DND-41 (cell line): ENCODE measurements around the gene TARBP2.

Source experiments
- EZH2 ChIP-seq: IDR thresholded peaks from 3 replicates; pipeline ENCODE4 v1.6.1; 2012; ENCODE audit warnings: borderline replicate concordance, low read depth, mild to moderate bottlenecking, moderate library complexity, low read length, inconsistent platforms; ENCODE audit not compliant: severe bottlenecking
- TF ChIP-seq, protein P1 (sequence below): IDR thresholded peaks from 2 replicates; pipeline ENCODE4 v1.5.1; 2012; ENCODE audit warnings: borderline replicate concordance, low read length, moderate library complexity, mild to moderate bottlenecking; ENCODE audit not compliant: poor library complexity, severe bottlenecking; ENCODE audit errors: extremely low read depth

DNA sequence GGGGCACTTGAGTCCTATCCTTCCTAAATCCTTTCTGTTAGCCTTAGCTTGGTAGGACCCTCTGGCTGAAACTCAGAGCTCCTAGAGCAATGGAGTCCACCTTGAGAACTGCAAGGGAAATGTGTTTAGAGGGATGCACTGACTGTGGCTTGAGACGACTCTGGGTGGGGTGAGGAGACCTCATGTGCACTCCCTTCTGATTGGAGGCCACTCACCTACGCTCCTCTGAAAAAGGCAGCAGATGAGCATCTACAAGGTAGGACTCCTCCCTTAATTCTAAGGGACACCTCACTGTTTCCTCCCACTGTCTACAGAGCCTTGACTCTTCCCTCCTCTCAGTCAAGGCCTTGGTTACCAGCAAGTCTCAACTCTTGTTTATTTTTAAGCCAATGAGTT lies 2.9 kb upstream of the TARBP2 start:
- TF ChIP-seq, protein P1, sequence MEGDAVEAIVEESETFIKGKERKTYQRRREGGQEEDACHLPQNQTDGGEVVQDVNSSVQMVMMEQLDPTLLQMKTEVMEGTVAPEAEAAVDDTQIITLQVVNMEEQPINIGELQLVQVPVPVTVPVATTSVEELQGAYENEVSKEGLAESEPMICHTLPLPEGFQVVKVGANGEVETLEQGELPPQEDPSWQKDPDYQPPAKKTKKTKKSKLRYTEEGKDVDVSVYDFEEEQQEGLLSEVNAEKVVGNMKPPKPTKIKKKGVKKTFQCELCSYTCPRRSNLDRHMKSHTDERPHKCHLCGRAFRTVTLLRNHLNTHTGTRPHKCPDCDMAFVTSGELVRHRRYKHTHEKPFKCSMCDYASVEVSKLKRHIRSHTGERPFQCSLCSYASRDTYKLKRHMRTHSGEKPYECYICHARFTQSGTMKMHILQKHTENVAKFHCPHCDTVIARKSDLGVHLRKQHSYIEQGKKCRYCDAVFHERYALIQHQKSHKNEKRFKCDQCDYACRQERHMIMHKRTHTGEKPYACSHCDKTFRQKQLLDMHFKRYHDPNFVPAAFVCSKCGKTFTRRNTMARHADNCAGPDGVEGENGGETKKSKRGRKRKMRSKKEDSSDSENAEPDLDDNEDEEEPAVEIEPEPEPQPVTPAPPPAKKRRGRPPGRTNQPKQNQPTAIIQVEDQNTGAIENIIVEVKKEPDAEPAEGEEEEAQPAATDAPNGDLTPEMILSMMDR, result no peak
- no peak for TF ChIP-seq EZH2
